ENCODE data around the gene PRSS53.
"Not testable (repeated sequence)": the region's sequence is repeated elsewhere in the genome, so short reads cannot be mapped to it uniquely, and the experiment has no call there.

Gene PRSS53

DNA sequence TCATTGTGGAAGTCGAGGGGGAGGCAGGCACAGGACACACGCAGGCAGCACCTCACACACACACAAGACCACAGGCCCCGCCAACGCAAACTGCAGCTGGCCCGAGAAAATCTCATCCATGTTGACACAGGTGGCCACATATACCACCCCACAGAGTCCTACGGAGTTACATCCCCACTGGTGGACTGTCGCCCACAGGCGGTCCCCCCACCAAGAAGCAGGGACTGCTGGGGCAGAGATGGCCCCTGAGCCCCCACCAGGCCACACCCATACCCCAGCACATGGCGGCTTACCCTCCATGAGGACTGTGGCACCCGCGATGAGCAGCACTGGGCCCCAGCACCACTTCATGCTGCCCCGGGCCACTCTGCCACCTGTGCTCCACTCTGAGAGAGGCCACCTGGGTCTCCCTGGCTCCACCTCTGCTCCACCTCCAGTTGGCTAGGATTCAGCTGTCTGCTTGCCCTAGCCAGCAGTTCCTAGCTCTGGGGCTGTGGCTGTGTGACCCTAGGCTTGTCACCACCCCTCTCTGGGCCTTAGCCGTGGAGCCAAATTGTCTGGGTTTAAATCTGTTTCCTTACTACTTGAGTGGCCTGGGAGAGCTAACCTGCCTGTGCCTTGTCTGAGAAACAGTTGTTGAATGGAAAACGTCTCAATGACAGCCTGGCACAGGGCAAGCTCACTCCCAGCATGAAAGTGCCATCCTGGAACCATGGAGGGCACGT is at the start of gene PRSS53:
Gene PRSS53 (minus strand): TSS at position 485 of the 725 bp plus-strand sequence. CDS start 134 bp downstream, at position 351.
- no peak for DNase-seq

DNA sequence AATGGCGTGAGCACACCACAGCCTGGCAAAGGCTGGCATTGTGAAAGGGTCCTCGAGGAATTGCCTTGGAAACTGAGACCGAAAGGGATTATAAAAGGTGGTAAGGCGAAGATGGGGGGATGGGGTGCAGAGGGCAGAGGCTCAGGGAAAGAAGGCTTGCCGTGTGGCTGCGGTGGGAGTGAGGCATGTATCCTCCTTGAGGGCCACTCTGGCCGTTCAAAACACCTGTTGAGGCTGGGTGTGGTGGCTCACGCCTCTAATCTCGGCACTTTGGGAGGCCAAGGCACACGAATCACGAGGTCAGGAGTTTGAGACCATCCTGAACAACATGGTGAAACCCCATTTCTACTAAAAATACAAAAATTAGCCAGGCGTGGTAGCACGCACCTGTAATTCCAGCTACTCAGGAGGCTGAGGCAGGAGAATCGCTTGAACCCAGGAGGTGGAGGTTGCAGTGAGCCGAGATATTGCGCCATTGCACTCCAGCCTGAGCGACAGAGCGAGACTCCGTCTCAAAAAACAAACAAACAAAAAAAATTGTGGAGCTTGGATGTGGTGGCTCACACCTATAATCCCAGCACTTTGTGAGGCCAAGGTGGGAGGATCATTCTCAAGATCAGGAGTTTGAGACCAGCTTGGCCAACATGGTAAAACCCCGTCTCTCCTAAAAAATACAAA is 48.2 kb upstream of the PRSS53 start:
- not testable (repeated sequence) for DNase-seq

DNA sequence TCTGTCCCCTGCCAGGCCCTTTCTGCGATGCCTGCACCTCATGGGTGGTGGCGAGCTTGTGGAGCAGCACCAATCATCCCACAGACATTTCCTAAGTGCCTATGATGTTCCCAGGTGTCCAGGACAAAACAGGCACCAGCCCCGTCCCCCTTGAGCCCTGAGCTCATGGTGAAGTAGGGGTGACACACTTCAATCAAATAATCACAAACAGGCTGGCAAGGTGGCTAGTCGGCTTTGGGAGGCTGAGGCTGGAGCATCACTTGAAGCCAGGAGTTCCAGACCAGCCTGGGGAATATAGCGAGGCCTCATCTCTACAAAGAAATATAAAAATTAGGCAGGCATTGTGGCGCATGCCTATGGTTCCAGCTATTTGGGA is 47.5 kb upstream of the PRSS53 start:
- no peak for DNase-seq

DNA sequence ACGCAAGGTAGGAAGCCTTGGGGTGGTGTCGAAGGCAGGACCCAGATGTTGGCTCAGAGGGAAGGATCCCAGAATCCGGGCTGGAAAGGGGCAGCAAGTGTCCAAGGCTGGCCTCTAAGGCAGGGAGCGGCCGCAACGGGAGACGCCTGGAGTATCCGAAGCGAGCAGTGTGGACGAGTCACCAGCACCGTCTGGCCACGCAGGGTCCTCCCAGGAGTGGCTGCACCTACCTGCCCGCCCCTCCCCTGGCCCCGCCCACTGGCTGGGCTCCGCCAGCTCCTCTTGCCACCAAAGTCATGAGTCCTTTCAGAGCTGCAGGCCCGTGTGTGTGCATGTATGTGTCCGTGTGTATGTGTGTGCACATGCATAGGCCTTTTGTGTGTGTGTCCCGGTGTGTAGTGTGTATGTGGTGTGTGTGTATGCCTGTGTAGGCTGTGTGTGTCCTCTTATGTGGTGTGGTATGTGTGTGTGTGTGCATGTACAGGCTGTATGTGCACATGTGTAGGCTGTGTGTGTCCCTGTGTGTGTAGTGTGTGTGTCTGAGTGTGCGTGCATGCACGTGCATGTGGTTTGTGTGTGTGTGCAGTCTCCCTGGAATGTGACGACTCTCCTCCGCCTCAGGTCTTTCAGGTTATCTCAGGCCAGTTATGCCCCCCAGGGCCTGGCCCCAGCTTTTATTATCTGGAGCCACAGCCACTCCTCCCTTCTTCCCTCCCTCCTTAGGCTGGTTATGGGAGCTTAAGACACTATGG is 47.0 kb upstream of the PRSS53 start, which contains the start of gene PRSS8:
Gene PRSS8 (minus strand): TSS at position 193 of the 752 bp plus-strand sequence. CDS start 229 bp downstream, outside the sequence.
- DNase-seq = no peak

DNA sequence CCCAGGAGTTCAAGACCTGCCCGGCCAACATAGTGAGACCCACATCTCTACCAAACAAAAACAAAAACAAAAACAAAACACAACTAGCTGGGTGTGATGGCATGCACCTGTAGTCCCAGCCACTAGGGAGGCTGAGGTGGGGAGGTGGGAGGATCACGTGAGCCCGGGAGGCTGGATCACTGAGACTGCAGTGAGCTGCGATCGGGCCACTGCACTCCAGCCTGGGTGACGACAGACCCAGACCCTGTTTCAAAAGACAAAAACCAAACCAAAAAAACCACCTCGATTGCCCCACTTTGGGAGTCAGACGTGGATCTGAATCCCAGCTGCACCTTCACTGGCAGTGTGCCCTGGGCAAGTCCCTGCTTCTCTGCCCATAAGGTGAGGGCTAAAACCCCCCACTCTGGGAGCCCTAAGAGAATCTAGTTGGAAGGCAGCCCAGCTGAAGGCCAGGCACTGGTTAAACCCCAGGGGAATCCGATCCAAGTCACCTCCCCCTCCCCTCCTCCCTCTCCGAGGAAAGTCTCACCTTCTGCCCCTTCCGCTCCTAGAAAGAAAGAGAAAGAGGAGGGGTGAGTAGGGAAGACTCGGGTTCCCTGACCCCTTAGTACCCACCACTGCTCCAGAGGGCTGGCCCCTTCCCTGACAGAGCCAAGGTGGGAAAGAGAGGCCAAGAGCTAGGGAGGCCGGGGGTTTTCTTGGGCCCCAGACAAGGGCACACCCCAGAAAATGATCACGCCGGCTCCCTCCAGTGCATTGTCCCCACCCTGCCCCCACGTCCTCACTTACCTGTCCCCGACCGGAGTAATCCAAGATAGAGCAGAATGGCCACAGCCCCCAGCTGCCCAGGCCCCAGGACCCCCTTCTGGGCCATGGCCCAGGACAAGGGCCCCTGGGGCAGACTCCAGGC is 46.1 kb upstream of the PRSS53 start:
- peak; percentile 68 for DNase-seq

DNA sequence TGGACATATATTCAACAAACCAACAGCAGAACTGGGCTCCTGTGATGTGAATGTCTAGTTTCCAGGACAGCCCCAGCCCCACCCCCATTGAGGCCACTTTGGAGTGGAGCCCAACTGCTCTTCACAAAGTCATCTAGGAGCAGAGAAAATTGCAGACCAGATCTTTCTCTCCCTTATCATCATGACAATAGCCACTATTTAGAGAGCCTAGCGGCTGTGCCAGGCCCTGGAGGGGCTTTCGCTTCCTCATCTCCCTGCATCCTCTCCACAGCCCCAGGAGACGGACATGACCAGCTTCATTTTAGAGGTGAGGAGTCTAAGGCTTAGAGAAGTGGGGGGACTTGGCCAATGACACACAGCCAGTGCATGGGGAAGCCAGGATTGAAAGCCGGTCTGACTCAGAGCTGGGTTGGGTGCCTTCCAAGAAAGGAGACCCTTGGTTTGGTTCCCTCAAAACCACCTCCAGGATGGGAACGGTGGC is 45.4 kb upstream of the PRSS53 start:
- peak; percentile 92 for DNase-seq

DNA sequence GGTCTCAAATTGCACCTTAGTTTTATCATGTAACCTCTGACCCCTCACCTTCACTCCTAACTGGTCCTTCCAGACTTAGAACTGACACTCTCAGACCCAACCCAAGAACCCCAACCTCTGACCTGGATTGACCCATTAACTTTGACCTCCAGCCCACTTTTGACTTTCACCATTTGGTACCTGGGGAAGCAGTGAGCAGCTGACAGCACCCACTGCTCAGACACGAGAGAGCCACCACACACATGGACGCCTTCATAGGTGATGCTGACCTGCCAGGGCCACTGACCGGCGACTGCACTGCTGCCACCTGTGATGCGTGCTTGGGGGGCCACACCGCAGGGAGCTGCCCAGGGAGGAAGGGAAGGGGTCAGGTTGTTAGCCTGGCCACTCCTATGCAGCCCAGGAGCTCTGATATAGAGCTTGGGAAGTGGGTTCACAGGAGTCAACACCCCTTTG is 44.3 kb upstream of the PRSS53 start:
- no peak for DNase-seq

DNA sequence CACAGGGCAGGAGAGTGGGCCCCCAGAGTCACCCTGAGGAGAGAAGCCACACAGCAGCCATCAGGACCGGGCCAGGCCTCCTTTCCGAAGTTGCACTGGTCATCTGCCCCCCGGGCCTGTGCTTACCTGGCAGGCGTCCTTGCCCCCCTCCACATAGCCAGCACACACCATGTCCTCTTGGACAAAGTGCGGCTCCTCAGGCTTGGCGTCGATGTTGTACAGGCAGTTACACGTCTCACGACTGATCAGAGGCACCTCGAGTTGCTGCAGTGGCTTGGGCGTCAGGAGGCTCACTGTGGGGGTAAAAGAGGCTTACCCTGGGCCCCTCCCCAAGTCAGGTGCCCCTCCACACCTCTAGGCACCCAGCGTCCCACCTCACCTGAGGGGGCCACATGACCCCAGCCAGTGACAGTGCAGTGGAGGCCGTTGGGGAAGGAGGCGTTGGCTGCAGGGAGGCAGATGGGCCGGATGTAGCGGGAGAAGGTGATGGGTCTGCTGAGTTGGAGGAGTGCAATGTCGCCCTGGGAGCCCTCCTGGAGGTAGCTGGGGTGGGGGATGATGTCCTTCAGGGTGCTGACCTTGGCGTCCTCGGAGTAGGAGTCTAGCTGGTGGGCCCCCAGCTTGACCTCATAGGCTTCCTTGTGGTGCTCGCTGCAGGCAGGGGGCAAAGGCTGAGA is 43.7 kb upstream of the PRSS53 start:
- DNase-seq = no peak

DNA sequence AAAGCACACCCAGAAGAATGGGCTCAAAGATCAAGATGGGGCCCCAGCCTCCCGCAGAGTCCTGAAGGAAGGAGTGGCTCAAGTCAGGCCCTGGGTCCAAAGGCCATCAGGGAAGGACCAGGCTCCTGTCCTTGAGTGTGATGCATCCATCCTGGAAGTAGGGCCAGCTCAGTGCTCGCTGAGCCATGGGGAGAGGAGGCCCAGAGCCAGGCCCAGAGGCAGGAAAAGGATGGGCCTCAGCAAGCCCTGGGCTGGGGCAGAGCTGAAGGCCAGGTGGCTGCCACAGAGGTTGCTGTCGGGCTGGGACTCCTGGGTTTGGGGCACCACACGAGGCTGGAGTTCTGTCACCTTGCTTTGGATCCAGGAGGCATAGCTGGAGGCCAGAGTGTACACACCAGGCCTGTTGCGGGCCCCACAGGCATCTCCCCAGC is 43.1 kb upstream of the PRSS53 start:
- no peak for DNase-seq

DNA sequence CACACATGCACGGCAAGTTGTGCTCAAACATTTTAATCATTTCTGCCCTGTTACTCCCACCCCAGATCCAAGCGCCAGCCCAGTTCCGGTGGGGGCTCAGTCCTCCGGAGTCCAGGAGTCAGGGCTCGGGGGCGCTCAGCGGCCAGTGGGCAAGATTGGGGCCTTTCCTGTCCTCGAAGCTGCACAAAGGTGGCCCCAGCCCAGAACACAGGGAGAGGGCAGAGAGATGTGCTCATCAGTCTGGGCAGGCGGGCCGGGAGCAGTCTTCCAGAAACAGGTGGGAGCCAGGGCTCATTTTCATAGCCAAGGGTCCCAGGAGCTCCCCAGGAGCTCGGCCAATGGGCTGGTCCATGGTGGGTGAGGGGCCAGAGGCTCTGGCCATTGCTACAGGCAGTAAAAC is 42.7 kb upstream of the PRSS53 start:
- no peak for DNase-seq

DNA sequence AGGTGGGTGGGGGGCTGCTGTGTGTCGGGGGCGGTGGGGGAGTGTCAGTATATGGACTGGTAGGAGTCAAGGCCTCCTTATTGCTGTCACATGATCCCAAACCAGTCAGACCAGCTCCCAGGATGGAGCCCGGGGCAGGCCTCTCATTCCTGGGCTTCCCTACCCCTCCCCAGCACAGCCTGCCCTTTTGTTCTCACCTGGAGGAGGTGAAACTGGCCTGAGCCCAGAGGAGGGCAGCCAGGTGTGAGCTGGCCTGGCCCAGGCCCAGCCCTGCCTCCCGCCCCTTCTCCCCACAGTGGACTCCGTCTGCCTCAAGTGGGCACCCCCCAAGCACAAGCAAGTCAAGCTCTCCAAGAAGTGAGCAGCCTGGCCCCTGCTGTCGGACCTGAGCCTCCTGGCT is 42.2 kb upstream of the PRSS53 start:
- DNase-seq = no peak

DNA sequence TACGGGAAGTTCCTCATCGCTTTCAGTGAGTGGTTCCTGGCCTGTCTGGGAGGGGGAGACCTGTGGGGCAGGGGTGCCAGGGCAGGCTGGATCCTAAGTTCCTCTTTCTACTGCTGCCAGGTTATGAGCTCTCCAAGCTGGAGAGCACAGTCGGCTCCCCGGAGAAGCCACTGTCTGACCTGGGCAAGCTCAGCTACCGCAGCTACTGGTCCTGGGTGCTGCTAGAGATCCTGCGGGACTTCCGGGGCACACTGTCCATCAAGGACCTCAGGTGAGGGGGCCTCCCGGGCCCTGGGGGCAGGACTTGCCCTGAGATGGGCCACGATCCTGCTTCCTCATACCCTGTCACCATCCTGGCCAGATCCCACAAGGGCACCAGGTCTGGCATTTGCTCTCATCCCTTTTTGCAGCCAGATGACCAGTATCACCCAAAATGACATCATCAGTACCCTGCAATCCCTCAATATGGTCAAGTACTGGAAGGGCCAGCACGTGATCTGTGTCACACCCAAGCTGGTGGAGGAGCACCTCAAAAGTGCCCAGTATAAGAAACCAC is 41.7 kb upstream of the PRSS53 start:
- DNase-seq = peak; percentile 41

DNA sequence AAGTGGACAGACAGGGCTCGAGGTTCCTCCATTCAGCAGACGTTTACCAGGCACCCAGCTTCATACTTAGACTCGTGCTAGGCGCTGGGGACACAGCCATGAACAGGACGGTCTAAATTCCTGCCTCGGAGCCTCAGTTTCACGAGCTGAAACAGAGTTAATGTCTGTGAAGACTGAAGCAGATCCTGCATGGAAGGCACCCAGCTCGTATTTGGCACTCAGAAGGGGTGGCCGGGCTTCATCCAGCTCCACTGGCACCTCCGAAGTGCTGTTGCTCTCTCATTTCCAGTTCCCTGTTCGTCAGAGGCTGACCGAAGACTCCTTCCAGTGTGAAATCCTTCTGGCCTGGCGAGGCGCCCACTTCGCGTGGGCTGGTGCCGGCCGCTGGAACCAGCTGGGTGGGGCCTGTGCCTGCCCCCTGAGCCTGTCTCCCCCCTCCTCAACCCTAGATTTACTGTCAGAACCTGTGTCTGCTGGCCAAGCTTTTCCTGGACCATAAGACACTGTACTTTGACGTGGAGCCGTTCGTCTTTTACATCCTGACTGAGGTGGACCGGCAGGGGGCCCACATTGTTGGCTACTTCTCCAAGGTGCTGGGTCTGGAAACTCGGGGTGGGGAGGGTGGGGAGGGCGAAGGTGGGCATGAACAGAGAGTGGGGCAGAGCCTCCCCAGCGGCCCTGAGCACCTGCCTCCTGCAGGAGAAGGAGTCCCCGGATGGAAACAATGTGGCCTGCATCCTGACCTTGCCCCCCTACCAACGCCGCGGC is 41.0 kb upstream of the PRSS53 start:
- DNase-seq = peak; percentile 62

DNA sequence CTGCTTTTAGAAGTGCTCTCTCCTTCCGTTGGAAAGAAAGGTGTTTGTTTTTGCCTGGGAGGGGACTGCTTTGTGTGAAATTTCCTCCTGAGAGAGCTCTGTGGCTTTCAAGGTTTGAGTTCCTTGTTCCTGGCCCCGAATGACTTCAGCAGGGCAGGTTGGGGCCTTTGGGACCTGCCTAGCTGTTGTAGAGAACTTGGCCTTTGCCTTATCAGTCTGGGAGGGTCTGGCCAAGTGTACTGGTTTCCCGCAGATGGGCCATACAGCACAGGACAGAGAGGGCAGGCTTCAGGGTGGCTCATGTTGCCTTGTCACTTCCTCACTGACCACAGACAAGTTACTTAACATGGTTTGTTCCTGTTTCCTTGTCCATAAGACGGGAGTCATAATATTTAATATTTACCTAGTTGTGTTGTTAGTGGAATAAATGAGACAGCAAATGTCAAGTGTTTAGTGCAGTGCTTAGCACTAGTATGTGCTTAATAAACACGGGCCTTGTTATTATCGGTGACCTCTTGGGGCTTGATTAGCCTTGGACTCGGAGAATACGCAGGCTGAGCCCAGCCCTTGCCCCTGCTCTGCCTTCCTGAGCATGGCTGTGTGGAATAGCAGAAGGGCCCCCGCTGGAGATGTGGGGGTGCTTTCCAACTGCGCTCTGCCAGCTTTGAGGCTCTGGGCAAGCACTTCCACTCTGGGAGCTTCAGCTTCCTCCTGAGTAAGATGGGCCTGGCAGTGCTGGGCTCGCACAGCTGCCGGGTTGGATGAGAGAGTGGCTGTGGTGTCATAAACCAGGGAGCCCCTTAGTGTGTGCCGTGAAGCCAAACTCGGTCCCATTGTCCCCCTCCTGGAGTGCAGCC is 40.2 kb upstream of the PRSS53 start:
- DNase-seq = peak; percentile 95

DNA sequence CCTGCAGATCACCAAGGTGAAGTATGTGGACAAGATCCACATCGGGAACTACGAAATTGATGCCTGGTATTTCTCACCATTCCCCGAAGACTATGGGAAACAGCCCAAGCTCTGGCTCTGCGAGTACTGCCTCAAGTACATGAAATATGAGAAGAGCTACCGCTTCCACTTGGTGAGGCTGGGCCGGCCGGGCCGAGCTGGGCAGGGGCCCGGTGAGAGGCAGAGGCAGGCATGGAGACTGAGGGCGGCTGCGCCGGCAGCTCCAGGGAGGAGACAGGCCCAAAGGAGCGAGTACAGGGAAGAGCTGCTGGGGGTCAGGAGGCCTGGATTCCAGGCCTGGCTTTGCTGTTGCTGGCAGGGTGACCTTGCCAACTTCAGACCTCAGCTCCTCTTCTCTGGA is 38.4 kb upstream of the PRSS53 start:
- DNase-seq = no peak

DNA sequence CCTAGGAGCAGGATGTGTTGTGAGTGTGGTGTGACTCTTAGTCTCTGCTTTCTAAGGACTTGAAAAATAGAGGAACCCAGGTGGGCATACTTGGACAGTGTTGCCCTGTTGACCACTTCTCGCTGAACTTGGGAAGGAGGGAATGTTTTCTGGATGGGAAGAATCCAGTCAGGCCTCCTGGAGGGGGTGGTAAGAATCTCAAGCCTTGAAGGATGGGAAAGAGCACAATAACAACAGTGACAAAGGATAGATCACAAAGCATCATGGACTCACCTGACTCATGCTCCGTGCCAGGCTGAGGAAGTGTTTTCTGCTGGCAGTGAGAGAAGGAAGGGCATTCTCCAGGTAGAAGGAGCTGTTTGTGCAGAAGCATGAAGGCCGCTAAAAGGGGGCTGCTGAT is 37.1 kb upstream of the PRSS53 start:
- no peak for DNase-seq

DNA sequence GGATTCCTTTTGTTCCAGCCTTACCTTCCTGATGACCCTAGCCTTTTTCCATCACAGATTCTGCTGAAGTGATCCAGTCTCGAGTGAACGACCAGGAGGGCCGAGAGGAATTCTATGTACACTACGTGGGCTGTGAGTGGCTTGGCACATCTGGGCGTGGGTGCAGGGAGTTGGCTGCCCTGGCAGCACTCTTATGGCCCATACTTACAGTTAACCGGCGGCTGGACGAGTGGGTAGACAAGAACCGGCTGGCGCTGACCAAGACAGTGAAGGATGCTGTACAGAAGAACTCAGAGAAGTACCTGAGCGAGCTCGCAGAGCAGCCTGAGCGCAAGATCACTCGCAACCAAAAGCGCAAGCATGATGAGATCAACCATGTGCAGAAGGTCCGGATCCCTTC is 31.4 kb upstream of the PRSS53 start:
- DNase-seq = no peak

DNA sequence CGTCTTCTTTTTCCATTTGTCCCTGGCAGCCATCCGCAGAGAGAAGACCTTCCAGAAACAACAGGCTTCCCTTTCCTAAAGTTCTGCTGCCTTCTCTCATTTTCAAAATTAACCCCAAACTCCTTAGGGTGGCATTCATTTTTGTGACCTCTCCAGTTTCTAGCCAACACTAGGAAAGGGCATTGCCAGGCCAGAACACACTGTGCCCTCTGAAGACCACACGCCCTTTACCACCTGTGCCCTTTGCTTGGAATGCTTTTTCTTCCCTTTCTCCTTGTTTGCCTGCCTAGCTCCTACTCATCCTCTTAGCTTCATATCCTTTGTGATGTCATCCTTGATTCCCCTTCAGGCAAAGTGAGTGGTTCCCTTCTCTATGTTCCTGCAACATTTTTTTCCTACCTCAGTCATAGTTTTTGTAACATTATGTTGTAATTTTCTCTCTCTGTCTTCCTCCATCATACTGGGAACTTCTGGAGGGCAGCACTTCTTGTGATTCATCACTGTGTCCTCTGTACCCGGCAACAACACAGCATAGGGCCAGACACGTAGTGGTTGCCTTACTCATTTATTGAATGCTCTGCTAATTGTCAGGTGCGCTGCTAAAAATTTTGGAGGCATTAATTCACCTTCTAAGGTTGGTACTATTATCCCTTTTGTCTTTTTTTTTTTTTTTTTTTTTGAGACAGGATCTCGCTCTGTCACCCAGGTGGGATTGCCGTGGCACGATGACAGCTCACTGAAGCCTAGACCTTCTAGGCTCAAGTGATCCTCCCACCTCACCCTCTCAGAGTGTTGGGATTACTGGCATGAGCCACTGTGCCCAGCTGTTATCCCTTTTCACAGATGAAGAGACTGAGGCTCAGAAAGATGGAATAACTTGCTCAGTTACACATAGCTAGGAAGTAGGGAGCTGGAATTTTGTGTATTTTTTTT is 29.7 kb upstream of the PRSS53 start:
- peak; percentile 51 for DNase-seq
